CD4-positive, alpha-beta T cell treated with Interleukin-2 at 100 ng/mL for 4 hours (primary cell): Measurements from ENCODE around the gene SORBS1.

ENCODE experiments used
- DNase-seq: peaks from one replicate; pipeline ENCODE4 v3.0.0-alpha.2; 2020; ENCODE audit warnings: low spot score

Gene SORBS1

GRCh38 chr10:95435548-95436279 is 125.5 kb downstream of the SORBS1 start:
- no peak for DNase-seq

- no peak for DNase-seq
Observed at GRCh38 chr10:95434583-95434982, 126.6 kb downstream of the SORBS1 start.

GRCh38 chr10:95431900-95432342 is 129.2 kb downstream of the SORBS1 start:
- no peak for DNase-seq

GRCh38 chr10:95430231-95430951 is 130.8 kb downstream of the SORBS1 start:
- peak; percentile 55 for DNase-seq

GRCh38 chr10:95429639-95430038 is 131.5 kb downstream of the SORBS1 start:
- DNase-seq, result no peak

- no peak for DNase-seq
Observed at GRCh38 chr10:95428701-95429100, 132.5 kb downstream of the SORBS1 start.

- DNase-seq, result no peak
Observed at GRCh38 chr10:95426482-95426881, 134.7 kb downstream of the SORBS1 start.

GRCh38 chr10:95425592-95426465 is 135.3 kb downstream of the SORBS1 start:
- no peak for DNase-seq

- DNase-seq, result no peak
Observed at GRCh38 chr10:95423164-95424005, 137.8 kb downstream of the SORBS1 start.

- DNase-seq, result no peak
Observed at GRCh38 chr10:95422233-95422632, 138.9 kb downstream of the SORBS1 start.

GRCh38 chr10:95421782-95422181 is 139.4 kb downstream of the SORBS1 start:
- DNase-seq, result no peak

GRCh38 chr10:95419399-95419798 is 141.8 kb downstream of the SORBS1 start:
- no peak for DNase-seq

- DNase-seq, result no peak
Observed at GRCh38 chr10:95416973-95417372, 144.2 kb downstream of the SORBS1 start.

GRCh38 chr10:95416270-95416669 is 144.9 kb downstream of the SORBS1 start:
- no peak for DNase-seq

- no peak for DNase-seq
Observed at GRCh38 chr10:95415621-95416031, 145.5 kb downstream of the SORBS1 start.

- no peak for DNase-seq
Observed at GRCh38 chr10:95414844-95415485, 146.2 kb downstream of the SORBS1 start.

GRCh38 chr10:95414016-95414830 is 146.9 kb downstream of the SORBS1 start:
- no peak for DNase-seq

- DNase-seq, result no peak
Observed at GRCh38 chr10:95413588-95413987, 147.6 kb downstream of the SORBS1 start.

GRCh38 chr10:95411635-95412034 is 149.5 kb downstream of the SORBS1 start:
- DNase-seq, result no peak
